Activated CD4-positive, alpha-beta T cell treated with anti-CD3 and anti-CD28 coated beads for 1 hour (primary cell): Measurements from ENCODE around the gene RPL4.
"Not testable (repeated sequence)": the region's sequence is repeated elsewhere in the genome, so short reads cannot be mapped to it uniquely, and the experiment has no call there.

Experiments used
- DNase-seq: peaks from one replicate; pipeline ENCODE4 v3.0.0-alpha.2; 2020

The RPL4 gene

GRCh38 chr15:66489179-66489791 is 15.4 kb downstream of the RPL4 start:
- DNase-seq = no peak

DNA sequence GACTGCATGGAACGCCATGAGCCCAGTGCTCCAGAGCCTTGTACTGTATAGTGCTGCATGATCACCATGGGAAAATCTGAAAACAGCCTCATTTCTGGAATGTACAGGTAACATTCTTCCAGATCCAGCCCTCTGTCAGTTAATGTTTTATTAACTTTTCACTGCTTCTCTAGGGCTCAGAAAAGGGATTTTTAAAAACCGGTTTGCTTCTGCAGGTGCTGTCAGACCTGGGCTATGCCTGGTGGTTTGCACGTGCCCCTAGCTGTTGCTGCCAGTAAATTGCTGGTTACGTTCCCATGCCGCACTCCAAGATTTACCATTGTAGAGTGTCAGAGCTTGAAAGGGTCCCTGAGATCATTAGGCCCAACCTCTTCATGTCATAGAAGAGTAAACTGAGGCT is 16.1 kb downstream of the RPL4 start:
- no peak for DNase-seq

- DNase-seq = no peak
Measured at GRCh38 chr15:66486887-66487286, 17.8 kb downstream of the RPL4 start.

GRCh38 chr15:66484539-66485112 is 20.0 kb downstream of the RPL4 start:
- DNase-seq = no peak

GRCh38 chr15:66483131-66483566 is 21.5 kb downstream of the RPL4 start:
- no peak for DNase-seq

GRCh38 chr15:66482539-66482938 is 22.1 kb downstream of the RPL4 start:
- DNase-seq = no peak

DNA sequence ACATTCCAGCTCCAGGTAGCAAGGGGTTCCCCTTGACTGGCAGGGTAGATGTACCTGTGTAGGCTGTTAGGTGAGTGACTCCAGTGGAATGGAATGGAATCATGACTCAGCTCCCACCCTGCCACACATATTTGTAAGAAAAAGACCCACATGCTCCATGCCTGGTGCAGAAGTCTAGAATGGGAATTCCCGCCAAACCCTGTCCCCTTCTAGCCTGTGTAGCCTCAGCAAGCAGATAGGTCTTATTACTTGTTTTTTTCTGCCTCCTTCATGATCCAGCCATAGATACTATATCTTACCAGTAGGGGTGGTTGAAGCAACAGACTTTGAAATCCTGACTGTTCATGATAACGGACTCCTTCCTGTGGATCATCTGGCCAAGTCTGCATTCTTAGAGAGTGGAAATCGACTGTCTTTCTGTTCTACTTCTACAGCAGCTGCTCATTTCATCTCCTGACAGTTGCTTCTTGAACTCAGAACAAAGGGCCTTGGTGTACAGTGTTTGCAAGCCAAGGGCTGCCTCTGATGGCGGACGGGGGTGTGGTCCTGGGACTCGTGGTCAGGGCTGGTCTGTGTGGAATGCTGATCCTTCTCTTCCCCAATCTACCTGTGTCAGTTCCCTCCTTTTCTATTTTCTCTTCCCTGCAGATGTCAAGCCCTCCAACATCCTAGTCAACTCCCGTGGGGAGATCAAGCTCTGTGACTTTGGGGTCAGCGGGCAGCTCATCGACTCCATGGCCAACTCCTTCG is 23.4 kb downstream of the RPL4 start:
- DNase-seq = no peak

GRCh38 chr15:66480267-66480666 is 24.4 kb downstream of the RPL4 start:
- DNase-seq = no peak

GRCh38 chr15:66477011-66477410 is 27.6 kb downstream of the RPL4 start:
- no peak for DNase-seq

GRCh38 chr15:66476535-66476934 is 28.1 kb downstream of the RPL4 start:
- no peak for DNase-seq

DNA sequence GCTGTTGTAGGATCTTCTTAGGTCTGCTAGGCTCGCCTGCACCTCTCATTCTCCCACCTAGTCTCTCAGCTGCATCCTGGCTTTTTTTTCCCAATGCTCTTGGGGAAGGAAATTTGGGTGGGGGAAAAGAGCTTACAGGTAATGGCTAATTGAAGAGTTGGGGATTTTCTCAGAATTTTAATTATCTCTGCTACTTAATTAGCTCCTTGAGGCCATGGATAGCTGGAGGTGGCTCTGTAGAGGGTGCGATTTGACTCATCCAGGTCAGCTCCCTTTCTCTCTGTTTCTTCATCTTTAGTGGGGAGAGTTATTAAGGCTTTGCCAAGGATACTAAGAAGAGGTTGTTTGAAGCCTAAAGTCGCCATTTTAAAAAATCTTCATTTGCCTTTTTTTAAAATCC is 29.7 kb downstream of the RPL4 start:
- DNase-seq = no peak

GRCh38 chr15:66474135-66474534 is 30.5 kb downstream of the RPL4 start:
- DNase-seq = no peak

DNA sequence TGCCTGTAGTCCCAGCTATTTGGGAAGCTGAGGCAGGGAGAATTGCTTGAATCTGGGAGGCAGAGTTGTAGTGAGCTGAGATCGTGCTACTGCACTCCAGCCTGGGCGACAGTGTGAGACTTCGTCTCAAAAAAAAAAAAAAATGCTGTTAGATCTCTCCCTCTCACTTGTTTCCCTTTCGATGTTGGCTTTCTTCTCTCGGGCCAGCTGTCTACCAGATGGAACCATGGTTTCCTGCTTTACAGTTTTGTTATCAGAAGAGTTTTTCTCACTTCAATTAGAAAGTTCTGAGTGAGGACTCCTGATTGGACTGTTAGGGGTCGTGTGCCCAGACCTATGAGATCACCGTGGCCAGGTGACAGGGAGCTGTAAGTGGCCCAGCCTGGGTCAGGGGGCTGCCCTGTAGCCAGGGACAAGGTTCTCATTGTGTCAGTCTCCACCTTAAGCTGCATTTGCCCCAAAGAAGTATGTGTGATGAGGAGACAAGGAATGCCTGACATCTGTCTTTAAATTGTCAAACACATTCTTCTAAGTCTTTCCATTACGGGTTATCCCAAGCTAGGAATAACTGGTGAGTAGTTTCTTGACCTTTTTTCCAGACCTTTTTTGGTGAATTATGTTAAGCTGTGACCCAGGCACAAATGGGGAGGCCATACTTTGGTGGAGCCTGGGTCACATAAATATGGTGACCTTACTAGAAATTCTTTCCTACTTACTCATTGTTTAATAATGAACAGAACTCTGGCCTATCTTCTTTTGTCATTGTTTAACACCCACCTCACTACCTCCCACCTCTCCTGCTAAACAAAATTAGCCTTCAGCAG is 32.3 kb downstream of the RPL4 start:
- DNase-seq = peak; percentile 15

- DNase-seq = not testable (repeated sequence)
Measured at GRCh38 chr15:66470825-66471224, 33.8 kb downstream of the RPL4 start.

- not testable (repeated sequence) for DNase-seq
Measured at GRCh38 chr15:66467162-66468040, 37.3 kb downstream of the RPL4 start.

DNA sequence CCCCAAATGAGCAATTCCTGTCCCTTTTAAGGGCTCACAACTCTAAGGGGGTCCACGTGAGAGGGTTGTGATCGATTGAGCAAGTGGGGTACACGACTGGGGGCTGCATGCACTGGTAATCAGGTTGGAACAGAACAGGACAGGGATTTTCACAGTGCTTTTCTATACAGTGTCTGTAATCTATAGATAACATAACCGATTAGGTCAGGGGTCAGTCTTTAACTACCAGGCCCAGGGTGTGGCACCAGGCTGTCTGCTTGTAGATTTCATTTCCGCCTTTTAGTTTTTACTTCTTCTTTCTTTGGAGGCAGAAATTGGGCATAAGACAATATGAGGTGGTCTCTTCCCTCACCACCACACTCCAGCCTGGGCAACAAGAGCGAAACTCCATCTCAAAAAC is 39.4 kb downstream of the RPL4 start:
- not testable (repeated sequence) for DNase-seq

DNA sequence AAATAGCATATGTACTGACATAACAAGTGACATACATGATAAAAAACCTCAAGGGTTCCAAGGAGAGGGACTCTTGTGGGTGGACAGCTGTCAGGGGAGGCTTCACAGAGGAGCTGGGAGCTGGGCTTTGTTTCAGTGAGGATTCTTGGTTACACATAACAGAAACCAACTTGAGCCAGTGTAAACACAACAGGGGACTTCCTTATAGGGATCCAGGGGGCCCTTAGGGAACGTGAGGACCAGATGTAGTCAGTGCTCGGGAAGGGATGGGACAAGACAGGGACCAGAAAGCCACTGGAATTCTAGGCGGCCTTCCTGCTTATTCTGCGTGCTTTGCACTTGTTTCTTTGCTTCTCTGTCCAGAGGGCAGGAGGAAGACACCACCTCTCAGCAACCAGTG is 42.0 kb downstream of the RPL4 start:
- no peak for DNase-seq

GRCh38 chr15:66461917-66462316 is 42.7 kb downstream of the RPL4 start:
- DNase-seq = no peak

- DNase-seq = not testable (repeated sequence)
Measured at GRCh38 chr15:66461294-66461693, 43.4 kb downstream of the RPL4 start.

DNA sequence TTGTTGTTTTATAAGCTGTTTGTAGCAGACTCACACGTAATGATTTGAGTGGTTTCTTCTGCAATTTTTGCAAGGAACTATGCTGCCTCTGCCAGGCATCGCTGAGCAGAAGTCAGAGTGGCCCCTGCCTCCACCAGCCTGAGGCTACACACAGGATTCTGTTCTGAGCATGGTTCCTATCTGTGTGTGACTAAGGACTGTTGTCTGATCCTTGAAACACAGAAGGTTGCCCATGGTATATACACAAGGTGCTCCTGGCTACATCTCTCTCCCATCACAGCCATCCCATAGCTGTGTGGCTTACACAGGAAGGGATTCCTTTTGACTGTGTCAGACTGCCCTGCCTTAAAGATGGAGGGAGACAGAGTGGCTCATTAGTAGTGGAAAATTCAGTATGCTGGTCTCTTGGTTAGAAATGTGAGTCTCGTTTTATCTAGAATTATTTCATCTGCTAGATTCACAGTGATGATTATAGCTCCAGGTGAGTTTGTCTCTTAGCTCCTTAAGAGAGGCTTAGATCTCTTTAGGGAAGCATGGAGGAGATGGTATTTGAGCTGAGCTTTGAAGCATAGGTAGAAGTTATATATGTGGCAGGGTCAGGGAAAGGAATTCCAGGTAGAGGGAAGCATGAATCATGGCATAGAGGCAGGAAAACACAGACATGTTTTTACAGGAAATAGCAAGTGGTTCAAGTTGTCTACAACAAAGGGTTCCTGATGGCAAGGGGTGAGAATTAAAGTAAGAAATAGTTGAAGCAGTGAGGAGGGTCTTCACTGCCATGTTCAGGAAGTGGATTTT is 44.6 kb downstream of the RPL4 start:
- DNase-seq = no peak

- no peak for DNase-seq
Measured at GRCh38 chr15:66456211-66456610, 48.4 kb downstream of the RPL4 start.

GRCh38 chr15:66454143-66454542 is 50.5 kb downstream of the RPL4 start:
- DNase-seq = no peak
